ENCODE data around the gene SLFN5.
"Not testable (repeated sequence)": the region's sequence is repeated elsewhere in the genome, so short reads cannot be mapped to it uniquely, and the experiment has no call there.

Gene SLFN5

GRCh38 chr17:35243561-35244340 lies 879 bp downstream of the SLFN5 start:
- DNase-seq, result peak; percentile 59

GRCh38 chr17:35244341-35245195 lies 1.7 kb downstream of the SLFN5 start:
- DNase-seq, result peak; percentile 87

GRCh38 chr17:35245196-35245486 lies 2.3 kb downstream of the SLFN5 start:
- DNase-seq, result no peak

GRCh38 chr17:35252651-35253050 lies 9.8 kb downstream of the SLFN5 start:
- no peak for DNase-seq

- no peak for DNase-seq
These were observed 11.4 kb downstream of the SLFN5 start for GRCh38 chr17:35254107-35254773.

GRCh38 chr17:35255316-35255715 lies 12.4 kb downstream of the SLFN5 start:
- DNase-seq, result no peak

- DNase-seq, result no peak
These were observed 13.8 kb downstream of the SLFN5 start for GRCh38 chr17:35256629-35257028.

- DNase-seq, result no peak
These were observed 14.4 kb downstream of the SLFN5 start for GRCh38 chr17:35257208-35257659.

GRCh38 chr17:35259001-35259400 lies 16.1 kb downstream of the SLFN5 start:
- no peak for DNase-seq

- DNase-seq, result no peak
These were observed 22.2 kb downstream of the SLFN5 start for GRCh38 chr17:35265071-35265470.

- DNase-seq, result no peak
These were observed 22.8 kb downstream of the SLFN5 start for GRCh38 chr17:35265566-35266141.

- peak; percentile 27 for DNase-seq
These were observed 31.5 kb downstream of the SLFN5 start for GRCh38 chr17:35274167-35275066.

- DNase-seq, result not testable (repeated sequence)
These were observed 35.6 kb downstream of the SLFN5 start for GRCh38 chr17:35278454-35278853.

- DNase-seq, result not testable (repeated sequence)
These were observed 36.0 kb downstream of the SLFN5 start for GRCh38 chr17:35278876-35279275.

GRCh38 chr17:35283767-35284166 lies 40.9 kb downstream of the SLFN5 start:
- DNase-seq, result no peak

- no peak for DNase-seq
These were observed 42.1 kb downstream of the SLFN5 start for GRCh38 chr17:35284955-35285354.

GRCh38 chr17:35286120-35286781 lies 43.4 kb downstream of the SLFN5 start:
- peak; percentile 41 for DNase-seq

- no peak for DNase-seq
These were observed 44.5 kb downstream of the SLFN5 start for GRCh38 chr17:35287286-35287811.

GRCh38 chr17:35289222-35289621 lies 46.4 kb downstream of the SLFN5 start:
- no peak for DNase-seq

- no peak for DNase-seq
These were observed 48.9 kb downstream of the SLFN5 start for GRCh38 chr17:35291802-35292201.

- DNase-seq, result no peak
These were observed 50.4 kb downstream of the SLFN5 start for GRCh38 chr17:35293151-35293847.
